HCT116 (cell line): Measurements from ENCODE around the gene PDE7B. TPM values are rescaled to one million over a fixed set of nuclear protein-coding genes. Genes with fewer than 3 reads are reported as not detected.

Source experiments
- ATAC-seq: fragments of 200-7000 bp; cut with Tn5 transposase; 2 replicates; pipeline ENCODE4 v1.9.1; 2020; ENCODE audit warnings: mild to moderate bottlenecking, moderate library complexity
- BruUV-seq: library from RNA; stranded (reverse); fragments of 400-500 nt; replicated peaks from 2 replicates; lab custom pipeline; 2021; lab: Mats Ljungman, UMichigan
- CTCF ChIA-PET: fragments of 300-600 bp; sonication (Branson Sonifier 250); formaldehyde crosslinking; loops from one replicate; lab custom pipeline; 2021; ENCODE audit warnings: antibody characterized with exemption; lab: Charles Lee
- POLR2A ChIA-PET: fragments of 300-600, 350-600 bp; sonication (Branson Sonifier 250); formaldehyde crosslinking; loops from one replicate; lab custom pipeline; 2021; ENCODE audit warnings: antibody characterized with exemption; lab: Charles Lee
- RAD21 ChIA-PET, 2 experiments: fragments of 300-600 bp; sonication (Branson Sonifier 250); formaldehyde crosslinking; loops; one replicate each; lab custom pipeline; 2023; ENCODE audit warnings: low total read pairs in 2 of 2; ENCODE audit not compliant: uncharacterized antibody in 2 of 2, unreplicated experiment in 2 of 2, low non-redundant PET in 1 of 2; lab: Charles Lee
- DNase-seq: peaks from one replicate; pipeline ENCODE4 v3.0.0-alpha.2; 2010; ENCODE audit warnings: low read depth, low spot score
- H2AFZ ChIP-seq: fragments of 200-600 bp; shearing (Covaris generic), sonication (generic); 2 replicates; pipeline ENCODE4 v1.6.1; 2017; ENCODE audit warnings: low read depth, mixed run types, mixed read lengths, antibody characterized with exemption, low read length; ENCODE audit not compliant: poor library complexity, severe bottlenecking
- H3K27ac ChIP-seq: 2 replicates; pipeline ENCODE4 v1.5.1; 2012; ENCODE audit warnings: low read depth, low read length
- H3K27me3 ChIP-seq: fragments of 200-600 bp; sonication (generic); 2 replicates; pipeline ENCODE4 v1.6.1; 2016; ENCODE audit warnings: mixed run types, low read length, mixed read lengths; ENCODE audit not compliant: insufficient read depth
- H3K36me3 ChIP-seq, 2 experiments: fragments of 200-500 bp in 1 of 2; fragments of 200-600 bp in 1 of 2; sonication (Bioruptor generic) in 1 of 2; sonication (generic) in 1 of 2; 2 replicates each; pipeline versions ENCODE4 v1.5.1 to v1.6.1; 2014 to 2016; ENCODE audit warnings: low read length in 2 of 2, inconsistent platforms in 1 of 2, mixed read lengths in 1 of 2, mixed run types in 1 of 2; ENCODE audit not compliant: insufficient read depth in 2 of 2, control insufficient read depth in 1 of 2
- H3K4me1 ChIP-seq, 2 experiments: fragments of 200-600 bp in 1 of 2; sonication (generic) in 1 of 2; 2 replicates each; pipeline versions ENCODE4 v1.5.1 to v1.6.1; 2012 to 2017; ENCODE audit warnings: low read length in 2 of 2, inconsistent platforms in 1 of 2, mild to moderate bottlenecking in 1 of 2, mixed read lengths in 1 of 2, mixed run types in 1 of 2, moderate library complexity in 1 of 2; ENCODE audit not compliant: insufficient read depth in 2 of 2, control insufficient read depth in 1 of 2
- H3K4me2 ChIP-seq: fragments of 200-600 bp; sonication (generic); 2 replicates; pipeline ENCODE4 v1.6.1; 2017; ENCODE audit warnings: mixed run types, low read length, mixed read lengths
- H3K4me3 ChIP-seq, 2 experiments: fragments of 200-600 bp in 1 of 2; sonication (generic) in 1 of 2; replicated peaks in 1 of 2; 2 replicates each; pipeline ENCODE4 v1.5.1; 2011 to 2016; ENCODE audit warnings: low read length in 2 of 2, control low read depth in 1 of 2, low read depth in 1 of 2, mild to moderate bottlenecking in 1 of 2, mixed read lengths in 1 of 2, mixed run types in 1 of 2
- H3K79me2 ChIP-seq: fragments of 200-600 bp; sonication (generic); 2 replicates; pipeline ENCODE4 v1.6.1; 2017; ENCODE audit warnings: mild to moderate bottlenecking, mixed run types, low read length, moderate library complexity, mixed read lengths; ENCODE audit not compliant: insufficient read depth
- H3K9ac ChIP-seq: fragments of 200-600 bp; sonication (generic); 2 replicates; pipeline ENCODE4 v1.6.1; 2016; ENCODE audit warnings: low read length, mixed read lengths
- H3K9me2 ChIP-seq: fragments of 200-600 bp; sonication (generic), shearing (Covaris generic); 2 replicates; pipeline ENCODE4 v1.6.1; 2017; ENCODE audit warnings: mixed run types, mild to moderate bottlenecking, moderate library complexity; ENCODE audit not compliant: insufficient read depth
- H3K9me3 ChIP-seq, 2 experiments: fragments of 200-500 bp in 1 of 2; fragments of 200-600 bp in 1 of 2; sonication (Bioruptor generic) in 1 of 2; sonication (generic) in 1 of 2; 2 replicates each; pipeline ENCODE4 v1.6.1; 2014 to 2017; ENCODE audit warnings: low read length in 2 of 2, mixed read lengths in 2 of 2, inconsistent platforms in 1 of 2, low read depth in 1 of 2, mild to moderate bottlenecking in 1 of 2, mixed run types in 1 of 2, moderate library complexity in 1 of 2; ENCODE audit not compliant: control insufficient read depth in 1 of 2, insufficient read depth in 1 of 2
- H4K20me1 ChIP-seq: fragments of 200-600 bp; sonication (generic), shearing (Covaris generic); 2 replicates; pipeline ENCODE4 v1.6.1; 2017; ENCODE audit warnings: mixed run types, mild to moderate bottlenecking, moderate library complexity; ENCODE audit not compliant: insufficient read depth
- ELF1 ChIP-seq: IDR thresholded peaks from 2 replicates; pipeline ENCODE4 v1.6.1; 2012; ENCODE audit warnings: low read depth, borderline replicate concordance
- POLR2A ChIP-seq: IDR thresholded peaks from 2 replicates; pipeline ENCODE4 v1.7.0; 2011; ENCODE audit warnings: borderline replicate concordance; ENCODE audit not compliant: insufficient read depth, insufficient read length; ENCODE audit errors: extremely low read depth
- SRF ChIP-seq: IDR thresholded peaks from 2 replicates; pipeline ENCODE4 v1.6.1; 2012; ENCODE audit warnings: low read depth
- intact Hi-C: fragments of 100-400 bp; cut with micrococcal nuclease; formaldehyde crosslinking; loops from 2 replicates; pipeline ENCODE4 v1.10.0; 2022
- total RNA-seq: library from RNA; stranded (reverse); gene quantifications from one replicate; pipeline ENCODE4 v1.2.1, GENCODE V29; 2021; ENCODE audit not compliant: unreplicated experiment
- TF ChIP-seq, protein P1 (sequence below): IDR thresholded peaks from 2 replicates; pipeline ENCODE4 v1.6.1; 2011; ENCODE audit warnings: mild to moderate bottlenecking, low read length, moderate library complexity; ENCODE audit not compliant: insufficient replicate concordance; ENCODE audit errors: extremely low read depth
- TF ChIP-seq, protein P2 (sequence below): IDR thresholded peaks from 2 replicates; pipeline ENCODE4 v1.6.1; 2012; ENCODE audit warnings: low read depth

PDE7B gene
- total RNA-seq, 1 experiment from 2014 or later: 0.61 TPM

DNA sequence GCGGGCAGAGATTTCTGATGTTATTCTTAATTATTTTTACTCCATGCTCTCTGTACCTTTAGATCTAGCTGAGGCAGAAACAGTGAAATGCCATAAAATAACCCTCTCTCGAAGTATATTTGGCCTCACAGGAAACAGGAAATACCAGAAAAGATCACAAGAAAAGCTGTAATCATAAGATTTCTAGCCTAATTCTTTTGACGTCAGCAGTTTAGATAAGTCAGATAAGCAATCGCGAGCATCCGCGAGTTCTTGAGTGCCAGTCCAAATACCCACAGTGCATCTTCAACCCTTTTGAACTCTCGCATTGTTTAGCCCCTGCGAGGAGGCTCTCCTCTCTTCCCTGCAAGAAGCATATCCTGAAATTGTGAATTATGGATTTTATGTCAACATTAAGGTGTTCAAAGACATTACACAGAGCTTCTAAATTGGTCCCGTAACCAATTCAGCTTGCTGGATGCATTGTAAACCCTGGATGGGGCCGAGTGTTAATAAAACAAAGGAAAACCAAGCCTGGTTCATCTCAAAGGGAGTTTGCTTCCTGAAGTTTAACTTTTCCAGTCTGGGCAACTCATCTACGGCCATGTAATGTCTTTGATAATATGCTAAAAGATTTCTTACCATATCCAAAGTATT is 199.8 kb downstream of the PDE7B start:
- Histone ChIP-seq H3K4me3 (no peak overlapping the region), H3K27me3 (no peaks in the 10 kb centered on the region), H3K9me3 (no peaks in the 10 kb centered on the region), H3K9me2 (no peaks in the 10 kb centered on the region), H3K36me3 (no peaks in the 10 kb centered on the region), H4K20me1 (no peaks in the 10 kb centered on the region), H2AFZ (no peak overlapping the region), H3K79me2 (no peaks in the 10 kb centered on the region), H3K9ac (no peak overlapping the region), H3K27ac (no peak overlapping the region)
- ChIA-PET RAD21 (no interaction called here), POLR2A (no interaction called here)
- BruUV-seq: no TSS peak
- intact Hi-C loops: no loop called here
- TF ChIP-seq POLR2A (no peak), ELF1 (no peak), SRF (no peak)
- TF ChIP-seq, protein P1, sequence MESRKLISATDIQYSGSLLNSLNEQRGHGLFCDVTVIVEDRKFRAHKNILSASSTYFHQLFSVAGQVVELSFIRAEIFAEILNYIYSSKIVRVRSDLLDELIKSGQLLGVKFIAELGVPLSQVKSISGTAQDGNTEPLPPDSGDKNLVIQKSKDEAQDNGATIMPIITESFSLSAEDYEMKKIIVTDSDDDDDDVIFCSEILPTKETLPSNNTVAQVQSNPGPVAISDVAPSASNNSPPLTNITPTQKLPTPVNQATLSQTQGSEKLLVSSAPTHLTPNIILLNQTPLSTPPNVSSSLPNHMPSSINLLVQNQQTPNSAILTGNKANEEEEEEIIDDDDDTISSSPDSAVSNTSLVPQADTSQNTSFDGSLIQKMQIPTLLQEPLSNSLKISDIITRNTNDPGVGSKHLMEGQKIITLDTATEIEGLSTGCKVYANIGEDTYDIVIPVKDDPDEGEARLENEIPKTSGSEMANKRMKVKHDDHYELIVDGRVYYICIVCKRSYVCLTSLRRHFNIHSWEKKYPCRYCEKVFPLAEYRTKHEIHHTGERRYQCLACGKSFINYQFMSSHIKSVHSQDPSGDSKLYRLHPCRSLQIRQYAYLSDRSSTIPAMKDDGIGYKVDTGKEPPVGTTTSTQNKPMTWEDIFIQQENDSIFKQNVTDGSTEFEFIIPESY: no peak
- TF ChIP-seq, protein P2, sequence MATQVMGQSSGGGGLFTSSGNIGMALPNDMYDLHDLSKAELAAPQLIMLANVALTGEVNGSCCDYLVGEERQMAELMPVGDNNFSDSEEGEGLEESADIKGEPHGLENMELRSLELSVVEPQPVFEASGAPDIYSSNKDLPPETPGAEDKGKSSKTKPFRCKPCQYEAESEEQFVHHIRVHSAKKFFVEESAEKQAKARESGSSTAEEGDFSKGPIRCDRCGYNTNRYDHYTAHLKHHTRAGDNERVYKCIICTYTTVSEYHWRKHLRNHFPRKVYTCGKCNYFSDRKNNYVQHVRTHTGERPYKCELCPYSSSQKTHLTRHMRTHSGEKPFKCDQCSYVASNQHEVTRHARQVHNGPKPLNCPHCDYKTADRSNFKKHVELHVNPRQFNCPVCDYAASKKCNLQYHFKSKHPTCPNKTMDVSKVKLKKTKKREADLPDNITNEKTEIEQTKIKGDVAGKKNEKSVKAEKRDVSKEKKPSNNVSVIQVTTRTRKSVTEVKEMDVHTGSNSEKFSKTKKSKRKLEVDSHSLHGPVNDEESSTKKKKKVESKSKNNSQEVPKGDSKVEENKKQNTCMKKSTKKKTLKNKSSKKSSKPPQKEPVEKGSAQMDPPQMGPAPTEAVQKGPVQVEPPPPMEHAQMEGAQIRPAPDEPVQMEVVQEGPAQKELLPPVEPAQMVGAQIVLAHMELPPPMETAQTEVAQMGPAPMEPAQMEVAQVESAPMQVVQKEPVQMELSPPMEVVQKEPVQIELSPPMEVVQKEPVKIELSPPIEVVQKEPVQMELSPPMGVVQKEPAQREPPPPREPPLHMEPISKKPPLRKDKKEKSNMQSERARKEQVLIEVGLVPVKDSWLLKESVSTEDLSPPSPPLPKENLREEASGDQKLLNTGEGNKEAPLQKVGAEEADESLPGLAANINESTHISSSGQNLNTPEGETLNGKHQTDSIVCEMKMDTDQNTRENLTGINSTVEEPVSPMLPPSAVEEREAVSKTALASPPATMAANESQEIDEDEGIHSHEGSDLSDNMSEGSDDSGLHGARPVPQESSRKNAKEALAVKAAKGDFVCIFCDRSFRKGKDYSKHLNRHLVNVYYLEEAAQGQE: no peak
- TF ChIP-seq, all 23 proteins: peak for 0
- CTCF ChIA-PET: no interaction called here
- no peak overlapping the region for H3K4me2 ChIP-seq
- ATAC-seq: no peak
- no peaks in the 10 kb centered on the region for H3K4me1 ChIP-seq
- no peak for DNase-seq
